SK-N-SH treated with all-trans-retinoic acid at 6 μM for 48 hours (cell line): Measurements from ENCODE around the gene DAB2.

Source experiments
- ARNTL ChIP-seq: fragments of 450-650 bp; formaldehyde crosslinking; IDR thresholded peaks from 2 replicates; pipeline ENCODE4 v1.5.0; 2020; ENCODE audit warnings: low read depth, mild to moderate bottlenecking, moderate library complexity, borderline replicate concordance
- CSDC2 ChIP-seq: fragments of 250-450 bp; sonication (Bioruptor Pico); IDR thresholded peaks from 2 replicates; pipeline ENCODE4 v1.5.0; 2020; ENCODE audit warnings: mild to moderate bottlenecking, moderate library complexity
- CSRNP3 ChIP-seq: fragments of 250-450 bp; sonication (Bioruptor Pico); IDR thresholded peaks from 2 replicates; pipeline ENCODE4 v1.5.1; 2021; ENCODE audit warnings: mild to moderate bottlenecking, moderate library complexity
- GLIS3 ChIP-seq: fragments of 250-450 bp; sonication (Bioruptor Pico); IDR thresholded peaks from 2 replicates; pipeline ENCODE4 v1.5.0; 2020; ENCODE audit warnings: mild to moderate bottlenecking, moderate library complexity
- ISL1 ChIP-seq: fragments of 250-450 bp; sonication (Bioruptor Pico); IDR thresholded peaks from 2 replicates; pipeline ENCODE4 v2.1.2; 2022; ENCODE audit warnings: mild to moderate bottlenecking, moderate library complexity
- PATZ1 ChIP-seq: fragments of 250-450 bp; sonication (Bioruptor Pico); IDR thresholded peaks from 2 replicates; pipeline ENCODE4 v1.8.0; 2020; ENCODE audit warnings: mild to moderate bottlenecking, moderate library complexity, borderline replicate concordance
- SNAI2 ChIP-seq: fragments of 250-450 bp; sonication (Bioruptor Pico); IDR thresholded peaks from 2 replicates; pipeline ENCODE4 v1.5.0; 2020; ENCODE audit warnings: mild to moderate bottlenecking, moderate library complexity
- TOX ChIP-seq: fragments of 250-450 bp; sonication (Bioruptor Pico); IDR thresholded peaks from 2 replicates; pipeline ENCODE4 v1.8.0; 2021; ENCODE audit warnings: mild to moderate bottlenecking, moderate library complexity, borderline replicate concordance
- ZC3H10 ChIP-seq: fragments of 250-450 bp; sonication (Bioruptor Pico); IDR thresholded peaks from 2 replicates; pipeline ENCODE4 v1.5.1; 2021; ENCODE audit warnings: mild to moderate bottlenecking, moderate library complexity
- ZFP30 ChIP-seq: fragments of 450-650 bp; formaldehyde crosslinking; IDR thresholded peaks from 2 replicates; pipeline ENCODE4 v1.5.0; 2022; ENCODE audit warnings: mild to moderate bottlenecking, moderate library complexity
- ZNF70 ChIP-seq: fragments of 450-650 bp; formaldehyde crosslinking; IDR thresholded peaks from 2 replicates; pipeline ENCODE4 v1.5.0; 2020; ENCODE audit warnings: mild to moderate bottlenecking, moderate library complexity

DNA sequence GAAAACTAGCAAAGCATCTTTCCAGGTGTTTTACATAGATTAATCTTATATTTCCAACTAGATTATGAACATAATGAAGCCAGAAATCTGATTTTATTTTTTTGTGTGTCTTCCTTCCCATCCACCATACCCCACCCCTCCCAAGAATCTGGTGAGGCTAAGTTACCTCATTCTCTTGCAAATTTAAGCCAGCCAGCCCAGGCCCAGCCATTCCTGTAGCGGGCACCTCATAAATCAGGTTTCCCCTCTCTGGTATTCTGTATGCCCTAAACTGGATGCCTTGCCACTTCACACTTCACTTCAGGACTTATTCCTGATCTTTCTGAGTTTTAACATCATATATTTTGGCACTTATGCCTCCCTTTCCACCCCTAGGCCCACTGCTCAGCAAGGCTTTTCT, 82.3 kb downstream of the DAB2 start:
- TF ChIP-seq ARNTL (CRISPR knock-in tag) (no peak), CSDC2 (CRISPR knock-in tag) (no peak), PATZ1 (no peak), ZC3H10 (CRISPR knock-in tag) (no peak), ISL1 (no peak), ZFP30 (CRISPR knock-in tag) (no peak), ZNF70 (CRISPR knock-in tag) (no peak), TOX (CRISPR knock-in tag) (no peak), CSRNP3 (CRISPR knock-in tag) (no peak), SNAI2 (CRISPR knock-in tag) (no peak), GLIS3 (CRISPR knock-in tag) (no peak)
